ENCODE measurements around the gene LTA4H. TPM values are rescaled to one million over a fixed set of nuclear protein-coding genes. Genes with fewer than 3 reads are reported as not detected.

LTA4H gene
- total RNA-seq, 3 donors from 2014 or later, result 66.5 to 94.5 (median 67.4) TPM

DNA sequence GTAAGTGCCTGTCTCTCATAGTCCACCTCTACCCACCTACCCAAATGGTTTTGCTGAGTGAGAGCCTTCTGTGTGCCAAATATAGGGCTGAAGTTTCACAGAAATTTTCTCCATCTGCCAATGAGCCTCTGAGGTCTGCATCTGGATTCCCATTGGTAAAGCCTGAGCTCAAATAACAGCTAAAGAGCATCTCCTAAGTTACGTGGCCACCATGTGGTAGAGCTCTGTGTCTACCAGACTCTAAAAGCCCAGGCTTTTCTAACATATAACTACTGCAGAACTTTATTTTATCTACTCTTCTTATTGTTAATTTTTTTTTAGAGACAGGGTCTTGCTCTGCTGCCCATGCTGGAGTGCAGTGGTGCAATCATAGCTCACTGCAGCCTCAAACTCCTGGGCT, 76.3 kb downstream of the LTA4H start:
- H3K27me3 ChIP-seq, result no peaks in the 10 kb centered on the region
- no peak for TF ChIP-seq POLR2AphosphoS5 (IDR thresholded peaks at IDR 0.05)
- TF ChIP-seq POLR2A (IDR thresholded peaks at IDR 0.05), result no peak
- TF ChIP-seq, protein P1, sequence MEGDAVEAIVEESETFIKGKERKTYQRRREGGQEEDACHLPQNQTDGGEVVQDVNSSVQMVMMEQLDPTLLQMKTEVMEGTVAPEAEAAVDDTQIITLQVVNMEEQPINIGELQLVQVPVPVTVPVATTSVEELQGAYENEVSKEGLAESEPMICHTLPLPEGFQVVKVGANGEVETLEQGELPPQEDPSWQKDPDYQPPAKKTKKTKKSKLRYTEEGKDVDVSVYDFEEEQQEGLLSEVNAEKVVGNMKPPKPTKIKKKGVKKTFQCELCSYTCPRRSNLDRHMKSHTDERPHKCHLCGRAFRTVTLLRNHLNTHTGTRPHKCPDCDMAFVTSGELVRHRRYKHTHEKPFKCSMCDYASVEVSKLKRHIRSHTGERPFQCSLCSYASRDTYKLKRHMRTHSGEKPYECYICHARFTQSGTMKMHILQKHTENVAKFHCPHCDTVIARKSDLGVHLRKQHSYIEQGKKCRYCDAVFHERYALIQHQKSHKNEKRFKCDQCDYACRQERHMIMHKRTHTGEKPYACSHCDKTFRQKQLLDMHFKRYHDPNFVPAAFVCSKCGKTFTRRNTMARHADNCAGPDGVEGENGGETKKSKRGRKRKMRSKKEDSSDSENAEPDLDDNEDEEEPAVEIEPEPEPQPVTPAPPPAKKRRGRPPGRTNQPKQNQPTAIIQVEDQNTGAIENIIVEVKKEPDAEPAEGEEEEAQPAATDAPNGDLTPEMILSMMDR (IDR thresholded peaks at IDR 0.05), result no peak
- no peak overlapping the region for H3K4me3 ChIP-seq
- DNase-seq (ENCODE audit: low spot score in 2 of 2), result no peak
- no peaks in the 10 kb centered on the region for H3K36me3 ChIP-seq
- H3K4me1 ChIP-seq, result no peaks in the 10 kb centered on the region
- no peaks in the 10 kb centered on the region for H3K9me3 ChIP-seq
- intact Hi-C loops (cut with DNase I; ENCODE audit: low total_unique reads), result no loop called here
- no peak overlapping the region for H3K27ac ChIP-seq

DNA sequence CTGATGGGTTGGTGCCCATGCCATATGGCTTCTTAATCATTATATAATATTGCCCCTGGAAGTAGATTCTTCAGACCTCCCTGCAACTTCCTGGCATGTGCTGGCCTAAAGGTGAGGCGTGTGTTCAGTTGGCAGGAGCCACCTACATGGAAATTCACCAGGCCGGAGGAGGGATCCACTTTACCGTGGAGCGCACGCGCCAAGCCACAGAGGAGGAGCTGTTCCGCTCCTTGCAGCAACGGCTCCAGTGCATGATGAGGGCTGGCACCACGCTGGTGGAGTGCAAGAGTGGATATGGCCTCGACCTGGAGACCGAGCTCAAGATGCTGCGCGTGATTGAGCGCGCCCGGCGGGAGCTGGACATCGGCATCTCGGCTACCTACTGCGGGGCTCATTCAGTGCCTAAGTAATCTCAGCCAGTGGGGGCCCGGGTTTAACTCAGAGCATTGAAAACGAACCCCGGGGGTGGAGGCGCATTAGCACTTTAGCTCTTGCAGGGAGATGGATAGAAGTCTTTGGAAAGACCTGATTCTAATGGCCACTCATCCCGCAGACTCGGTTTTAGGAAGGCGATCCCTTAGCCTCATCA, 78.7 kb downstream of the LTA4H start:
- intact Hi-C loops (cut with DNase I; ENCODE audit: low total_unique reads), result no loop called here
- H3K27me3 ChIP-seq, result no peaks in the 10 kb centered on the region
- H3K4me3 ChIP-seq, result no peak overlapping the region
- no peak for TF ChIP-seq POLR2AphosphoS5 (IDR thresholded peaks at IDR 0.05)
- TF ChIP-seq, protein P1 (IDR thresholded peaks at IDR 0.05), result no peak
- no peak for TF ChIP-seq POLR2A (IDR thresholded peaks at IDR 0.05)
- no peaks in the 10 kb centered on the region for H3K9me3 ChIP-seq
- no peaks in the 10 kb centered on the region for H3K4me1 ChIP-seq
- no peak overlapping the region for H3K27ac ChIP-seq
- DNase-seq (ENCODE audit: low spot score in 2 of 2), result no peak
- H3K36me3 ChIP-seq, result no peaks in the 10 kb centered on the region

DNA sequence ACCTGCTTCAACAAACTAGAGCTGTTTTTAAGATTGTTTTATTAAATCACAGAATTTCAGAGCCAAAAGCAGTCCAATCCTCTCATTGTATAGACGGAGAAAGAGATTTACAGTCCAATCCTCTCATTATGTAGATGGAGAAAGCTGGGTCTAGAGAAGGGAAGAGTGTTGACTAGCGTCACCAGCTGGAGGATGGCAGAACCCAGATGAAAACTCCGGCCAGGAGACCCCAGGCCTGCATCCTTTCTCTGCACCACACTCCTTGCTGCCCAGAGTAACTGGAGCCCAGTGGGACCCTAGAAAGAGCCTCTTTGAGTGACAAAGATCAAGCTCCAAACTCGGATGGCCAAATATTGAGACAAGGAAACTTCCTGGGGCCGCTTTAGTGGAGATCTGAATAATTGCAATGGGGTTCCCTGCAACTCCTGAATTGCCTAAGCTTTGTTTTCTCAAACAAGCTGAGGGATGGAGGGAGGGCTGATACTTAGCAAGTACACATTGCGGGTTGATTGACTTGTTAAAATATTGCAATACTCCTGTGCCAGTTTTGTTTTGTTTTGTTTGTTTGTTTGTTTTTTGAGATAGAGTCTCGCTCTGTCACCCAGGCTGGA, 79.7 kb downstream of the LTA4H start:
- Histone ChIP-seq H3K9me3 (no peaks in the 10 kb centered on the region), H3K27ac (no peak overlapping the region), H3K4me3 (no peak overlapping the region), H3K27me3 (no peaks in the 10 kb centered on the region), H3K4me1 (no peaks in the 10 kb centered on the region), H3K36me3 (no peaks in the 10 kb centered on the region)
- no peak for DNase-seq (ENCODE audit: low spot score in 2 of 2)
- TF ChIP-seq, protein P1 (IDR thresholded peaks at IDR 0.05), result no peak
- no peak for TF ChIP-seq POLR2AphosphoS5 (IDR thresholded peaks at IDR 0.05)
- no peak for TF ChIP-seq POLR2A (IDR thresholded peaks at IDR 0.05)
- intact Hi-C loops (cut with DNase I; ENCODE audit: low total_unique reads), result no loop called here

DNA sequence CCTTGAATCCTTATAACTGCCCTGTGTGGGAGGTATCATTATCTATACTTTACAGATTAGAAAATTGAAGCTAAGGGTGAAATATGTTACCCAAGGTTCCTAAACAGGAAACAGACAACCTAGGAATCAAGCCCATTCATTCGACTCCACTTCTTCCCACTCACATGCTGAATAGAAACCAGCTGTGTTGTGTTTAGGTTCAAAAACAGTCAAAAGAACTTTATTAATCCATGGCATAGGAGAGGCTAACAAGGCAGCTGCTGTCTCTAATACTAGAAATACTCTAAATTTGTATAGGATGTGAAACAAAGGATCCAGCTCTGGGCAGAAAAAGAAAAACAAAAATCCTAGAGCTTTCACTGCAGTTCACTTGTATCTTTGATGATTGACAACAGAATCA, 82.4 kb downstream of the LTA4H start:
- TF ChIP-seq POLR2A (IDR thresholded peaks at IDR 0.05), result no peak
- no peak for TF ChIP-seq POLR2AphosphoS5 (IDR thresholded peaks at IDR 0.05)
- TF ChIP-seq, protein P1 (IDR thresholded peaks at IDR 0.05), result no peak
- no peaks in the 10 kb centered on the region for H3K4me1 ChIP-seq
- no peak overlapping the region for H3K27ac ChIP-seq
- no peaks in the 10 kb centered on the region for H3K27me3 ChIP-seq
- H3K36me3 ChIP-seq, result no peaks in the 10 kb centered on the region
- DNase-seq (ENCODE audit: low spot score in 2 of 2), result no peak
- no peaks in the 10 kb centered on the region for H3K9me3 ChIP-seq
- no peak overlapping the region for H3K4me3 ChIP-seq
- intact Hi-C loops (cut with DNase I; ENCODE audit: low total_unique reads), result no loop called here

DNA sequence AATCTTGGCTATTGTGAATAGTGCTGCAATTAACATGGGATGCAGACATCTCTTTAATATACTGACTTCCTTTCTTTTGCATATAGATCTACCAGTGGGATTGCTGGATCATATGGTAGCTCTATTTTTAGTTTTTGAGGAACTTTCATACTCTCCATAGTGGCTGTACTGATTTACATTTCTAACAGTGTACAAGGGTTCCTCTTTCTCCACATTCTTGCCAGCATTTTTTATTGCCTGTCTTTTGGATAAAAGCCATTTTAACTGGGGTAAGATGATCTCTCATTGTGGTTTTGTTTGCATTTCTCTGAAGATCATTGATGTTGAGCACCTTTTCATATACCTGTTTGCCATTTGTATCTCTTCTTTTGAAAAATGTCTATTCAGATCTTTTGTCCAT, 83.9 kb downstream of the LTA4H start:
- H3K4me1 ChIP-seq, result no peaks in the 10 kb centered on the region
- intact Hi-C loops (cut with DNase I; ENCODE audit: low total_unique reads), result no loop called here
- H3K27ac ChIP-seq, result no peak overlapping the region
- H3K9me3 ChIP-seq, result no peaks in the 10 kb centered on the region
- TF ChIP-seq POLR2AphosphoS5 (IDR thresholded peaks at IDR 0.05) (no peak), POLR2A (IDR thresholded peaks at IDR 0.05) (no peak)
- TF ChIP-seq, protein P1 (IDR thresholded peaks at IDR 0.05), result no peak
- no peaks in the 10 kb centered on the region for H3K27me3 ChIP-seq
- no peaks in the 10 kb centered on the region for H3K36me3 ChIP-seq
- H3K4me3 ChIP-seq, result no peak overlapping the region
- DNase-seq (ENCODE audit: low spot score in 2 of 2), result no peak
